Heart right ventricle (tissue), 16 donors: ENCODE data around the gene PPP1R16B. TPM values are rescaled to one million over a fixed set of nuclear protein-coding genes. Genes with fewer than 3 reads are reported as not detected.

Source experiments
- ATAC-seq, 8 donors: fragments of 200-7000 bp; cut with Tn5 transposase; one replicate each; pipeline ENCODE4 v1.9.1; 2020; ENCODE audit warnings: mild to moderate bottlenecking in 8 of 8, moderate library complexity in 8 of 8, moderate number of reproducible peaks in 1 of 8
- DNase-seq, 2 donors: peaks; one replicate each; pipeline ENCODE4 v3.0.0-alpha.2; 2020
- H3K27ac ChIP-seq, 10 donors: fragments of 200-600 bp; sonication (generic) in 2 of 10; one replicate each; pipeline versions ENCODE4 v1.5.0 to v1.8.0; 2020 to 2022; ENCODE audit warnings: mild to moderate bottlenecking in 3 of 10
- H3K27me3 ChIP-seq, 7 donors: fragments of 200-600 bp; one replicate each; pipeline ENCODE4 v1.8.0; 2021 to 2022; ENCODE audit warnings: mild to moderate bottlenecking in 2 of 7
- H3K36me3 ChIP-seq, 9 donors: fragments of 200-600 bp; sonication (generic) in 1 of 9; one replicate each; pipeline versions ENCODE4 v1.5.0 to v1.8.0; 2020 to 2022; ENCODE audit warnings: mild to moderate bottlenecking in 2 of 9
- H3K4me1 ChIP-seq, 9 donors: fragments of 200-600 bp; sonication (generic) in 1 of 9; one replicate each; pipeline versions ENCODE4 v1.5.0 to v1.8.0; 2020 to 2022; ENCODE audit warnings: mild to moderate bottlenecking in 4 of 9
- H3K4me3 ChIP-seq, 10 donors: fragments of 200-600 bp; sonication (generic) in 2 of 10; one replicate each; pipeline versions ENCODE4 v1.5.0 to v1.8.0; 2020 to 2022; ENCODE audit warnings: mild to moderate bottlenecking in 7 of 10, moderate library complexity in 2 of 10
- H3K9me3 ChIP-seq, 11 donors: fragments of 200-600 bp in 10 of 11; sonication (generic) in 2 of 11; one replicate each; pipeline versions ENCODE4 v1.5.0 to v1.8.0; 2013 to 2022; ENCODE audit warnings: mild to moderate bottlenecking in 2 of 11, control low read depth in 1 of 11, moderate library complexity in 1 of 11
- CTCF ChIP-seq, 9 donors: fragments of 200-600 bp; sonication (generic) in 2 of 9; IDR thresholded peaks; one replicate each; pipeline versions ENCODE4 v1.5.0 to v1.8.0; 2021 to 2022; ENCODE audit warnings: antibody characterized with exemption in 9 of 9, mild to moderate bottlenecking in 5 of 9, moderate library complexity in 1 of 9
- WGBS, 2 donors: extraction: QIAGEN DNeasy Blood & Tissue Kit; methylation state at CpG; one replicate each; pipeline ENCODE4 v1.1.7; 2013; ENCODE audit warnings: inconsistent platforms in 1 of 2; 5-methylcytosine and 5-hydroxymethylcytosine counted together
- intact Hi-C, 10 donors: fragments of 100-400 bp; cut with DNase I; formaldehyde crosslinking; loops; one replicate each; pipeline versions ENCODE4 v1.11.1 to v1.14.2; 2022
- polyA plus RNA-seq, 2 donors: library from polyadenylated mRNA; stranded (reverse); fragments of 200-250 nt; gene quantifications; one replicate each; pipeline ENCODE4 v1.2.3, GENCODE V29; 2013
- total RNA-seq, 10 donors: library from RNA; stranded (reverse); fragmentation: NEBNext Ultra II Directional in 3 of 10; extraction: Animal tissue kit (Norgen Biotek cat#: 25700) in 3 of 10; gene quantifications; one replicate each; pipeline versions ENCODE4 v1.2.1 to v1.2.4, GENCODE V29; 2021 to 2023
- donor health status: Arrhythmogenic right ventricular cardiomyopathy.
- donor health status: ischemic (EF 13 %, LVEDD 7.1; RV severe dilation, severe dysfunction).
- donor health status: healthy with polysubstance abuse.
- donor health status: DM: no; HTN: yes; CAD: no.
- donor health status: DM: no; HTN: no; CAD: no.
- donor health status: ischemic (EF 25% LVEDD 6.9; RV normal size, moderate dysfunction).
- donor health status: ischemic (EF 25% LVEDD 5.7; RV mildly dilated, moderate dysfunction).
- donor health status: healthy.
- donor health status: DM: yes; HTN: yes; CAD: no.
- donor health status: Ischemic cardiomyopathy.
- donor health status: ischemic (EF 35%, LVEDD 5.7; RV mildly dilated, moderate dysfunction).
- donor health status: nonischemic (EF 11% LVEDD 7.7; RV severe dilation, severe dysfunction).
- donor health status: DM: yes; HTN: yes; CAD: no.
- donor health status: PGD.
- donor health status: ischemic (EF 29% LVEDD 5.4; RV normal size, mild dysfunction).
- donor health status: nonischemic (EF 23%, LVEDD 6.1; RV moderate dilation, normal function).

The PPP1R16B gene
- total and polyA plus RNA-seq, 12 donors, result 2.5 to 13.8 (median 5.8) TPM

GRCh38 chr20:38937978-38938473 lies 132.5 kb downstream of the PPP1R16B start:
- no peaks in the 10 kb centered on the region for H3K27me3 ChIP-seq
- TF ChIP-seq CTCF (IDR thresholded peaks at IDR 0.05), result no peak
- peaks cover 0 to 19% (median 0%) of the 10 kb centered on the region in 9 donors for H3K36me3 ChIP-seq
- ATAC-seq, result no peak
- DNase-seq, result no peak
- no peak overlapping the region for H3K4me3 ChIP-seq
- 91 to 96% methylated on average over 7 of the region's 7 CpGs for WGBS, 2 donors
- intact Hi-C loops, result no loop called here
- H3K4me1 ChIP-seq, result no peaks in the 10 kb centered on the region
- no peaks in the 10 kb centered on the region for H3K9me3 ChIP-seq
- H3K27ac ChIP-seq, result no peak overlapping the region

- H3K4me1 ChIP-seq, result no peaks in the 10 kb centered on the region
- intact Hi-C loops, result no loop called here
- no peaks in the 10 kb centered on the region for H3K27me3 ChIP-seq
- DNase-seq, result no peak
- H3K9me3 ChIP-seq, result no peaks in the 10 kb centered on the region
- peaks cover 0 to 31% (median 0%) of the 10 kb centered on the region in 9 donors for H3K36me3 ChIP-seq
- H3K27ac ChIP-seq, result no peak overlapping the region
- no peak overlapping the region for H3K4me3 ChIP-seq
- TF ChIP-seq CTCF (IDR thresholded peaks at IDR 0.05), result no peak
- WGBS, 2 donors, result 76 to 88% methylated on average over 2 of the region's 2 CpGs
- ATAC-seq, result no peak
These were observed 134.2 kb downstream of the PPP1R16B start for GRCh38 chr20:38939686-38940085.

GRCh38 chr20:38940644-38941043 lies 135.1 kb downstream of the PPP1R16B start:
- Histone ChIP-seq H3K9me3 (no peaks in the 10 kb centered on the region), H3K27me3 (no peaks in the 10 kb centered on the region), H3K4me3 (no peak overlapping the region), H3K27ac (no peak overlapping the region), H3K36me3 (peaks cover 0 to 35% (median 0%) of the 10 kb centered on the region in 9 donors), H3K4me1 (no peaks in the 10 kb centered on the region)
- DNase-seq (no peak), ATAC-seq (no peak)
- intact Hi-C loops, result no loop called here
- 96% methylated on average over 5 of the region's 5 CpGs for WGBS, 2 donors
- no peak for TF ChIP-seq CTCF (IDR thresholded peaks at IDR 0.05)

GRCh38 chr20:38941726-38942389 lies 136.4 kb downstream of the PPP1R16B start:
- ATAC-seq (no peak), DNase-seq (no peak)
- no peaks in the 10 kb centered on the region for H3K4me1 ChIP-seq
- intact Hi-C loops, result no loop called here
- 95 to 96% methylated on average over 5 of the region's 5 CpGs for WGBS, 2 donors
- no peak overlapping the region for H3K27ac ChIP-seq
- no peak for TF ChIP-seq CTCF (IDR thresholded peaks at IDR 0.05)
- no peaks in the 10 kb centered on the region for H3K9me3 ChIP-seq
- peaks cover 0 to 37% (median 0%) of the 10 kb centered on the region in 9 donors for H3K36me3 ChIP-seq
- no peak overlapping the region for H3K4me3 ChIP-seq
- H3K27me3 ChIP-seq, result no peaks in the 10 kb centered on the region
